HCT116 (cell line): ENCODE data around the gene PLEKHA5. TPM values are rescaled to one million over a fixed set of nuclear protein-coding genes. Genes with fewer than 3 reads are reported as not detected.

Experiments used
- ATAC-seq: fragments of 200-7000 bp; cut with Tn5 transposase; 2 replicates; pipeline ENCODE4 v1.9.1; 2020; ENCODE audit warnings: mild to moderate bottlenecking, moderate library complexity
- BruUV-seq: library from RNA; stranded (reverse); fragments of 400-500 nt; replicated peaks from 2 replicates; lab custom pipeline; 2021; lab: Mats Ljungman, UMichigan
- CTCF ChIA-PET: fragments of 300-600 bp; sonication (Branson Sonifier 250); formaldehyde crosslinking; loops from one replicate; lab custom pipeline; 2021; ENCODE audit warnings: antibody characterized with exemption; lab: Charles Lee
- POLR2A ChIA-PET: fragments of 300-600, 350-600 bp; sonication (Branson Sonifier 250); formaldehyde crosslinking; loops from one replicate; lab custom pipeline; 2021; ENCODE audit warnings: antibody characterized with exemption; lab: Charles Lee
- RAD21 ChIA-PET, 2 experiments: fragments of 300-600 bp; sonication (Branson Sonifier 250); formaldehyde crosslinking; loops; one replicate each; lab custom pipeline; 2023; ENCODE audit warnings: low total read pairs in 2 of 2; ENCODE audit not compliant: uncharacterized antibody in 2 of 2, unreplicated experiment in 2 of 2, low non-redundant PET in 1 of 2; lab: Charles Lee
- DNase-seq: peaks from one replicate; pipeline ENCODE4 v3.0.0-alpha.2; 2010; ENCODE audit warnings: low read depth, low spot score
- H2AFZ ChIP-seq: fragments of 200-600 bp; shearing (Covaris generic), sonication (generic); 2 replicates; pipeline ENCODE4 v1.6.1; 2017; ENCODE audit warnings: low read depth, mixed run types, mixed read lengths, antibody characterized with exemption, low read length; ENCODE audit not compliant: poor library complexity, severe bottlenecking
- H3K27ac ChIP-seq: 2 replicates; pipeline ENCODE4 v1.5.1; 2012; ENCODE audit warnings: low read depth, low read length
- H3K27me3 ChIP-seq: fragments of 200-600 bp; sonication (generic); 2 replicates; pipeline ENCODE4 v1.6.1; 2016; ENCODE audit warnings: mixed run types, low read length, mixed read lengths; ENCODE audit not compliant: insufficient read depth
- H3K36me3 ChIP-seq, 2 experiments: fragments of 200-500 bp in 1 of 2; fragments of 200-600 bp in 1 of 2; sonication (Bioruptor generic) in 1 of 2; sonication (generic) in 1 of 2; 2 replicates each; pipeline versions ENCODE4 v1.5.1 to v1.6.1; 2014 to 2016; ENCODE audit warnings: low read length in 2 of 2, inconsistent platforms in 1 of 2, mixed read lengths in 1 of 2, mixed run types in 1 of 2; ENCODE audit not compliant: insufficient read depth in 2 of 2, control insufficient read depth in 1 of 2
- H3K4me1 ChIP-seq, 2 experiments: fragments of 200-600 bp in 1 of 2; sonication (generic) in 1 of 2; 2 replicates each; pipeline versions ENCODE4 v1.5.1 to v1.6.1; 2012 to 2017; ENCODE audit warnings: low read length in 2 of 2, inconsistent platforms in 1 of 2, mild to moderate bottlenecking in 1 of 2, mixed read lengths in 1 of 2, mixed run types in 1 of 2, moderate library complexity in 1 of 2; ENCODE audit not compliant: insufficient read depth in 2 of 2, control insufficient read depth in 1 of 2
- H3K4me2 ChIP-seq: fragments of 200-600 bp; sonication (generic); 2 replicates; pipeline ENCODE4 v1.6.1; 2017; ENCODE audit warnings: mixed run types, low read length, mixed read lengths
- H3K4me3 ChIP-seq, 2 experiments: fragments of 200-600 bp in 1 of 2; sonication (generic) in 1 of 2; replicated peaks in 1 of 2; 2 replicates each; pipeline ENCODE4 v1.5.1; 2011 to 2016; ENCODE audit warnings: low read length in 2 of 2, control low read depth in 1 of 2, low read depth in 1 of 2, mild to moderate bottlenecking in 1 of 2, mixed read lengths in 1 of 2, mixed run types in 1 of 2
- H3K79me2 ChIP-seq: fragments of 200-600 bp; sonication (generic); 2 replicates; pipeline ENCODE4 v1.6.1; 2017; ENCODE audit warnings: mild to moderate bottlenecking, mixed run types, low read length, moderate library complexity, mixed read lengths; ENCODE audit not compliant: insufficient read depth
- H3K9ac ChIP-seq: fragments of 200-600 bp; sonication (generic); 2 replicates; pipeline ENCODE4 v1.6.1; 2016; ENCODE audit warnings: low read length, mixed read lengths
- H3K9me2 ChIP-seq: fragments of 200-600 bp; sonication (generic), shearing (Covaris generic); 2 replicates; pipeline ENCODE4 v1.6.1; 2017; ENCODE audit warnings: mixed run types, mild to moderate bottlenecking, moderate library complexity; ENCODE audit not compliant: insufficient read depth
- H3K9me3 ChIP-seq, 2 experiments: fragments of 200-500 bp in 1 of 2; fragments of 200-600 bp in 1 of 2; sonication (Bioruptor generic) in 1 of 2; sonication (generic) in 1 of 2; 2 replicates each; pipeline ENCODE4 v1.6.1; 2014 to 2017; ENCODE audit warnings: low read length in 2 of 2, mixed read lengths in 2 of 2, inconsistent platforms in 1 of 2, low read depth in 1 of 2, mild to moderate bottlenecking in 1 of 2, mixed run types in 1 of 2, moderate library complexity in 1 of 2; ENCODE audit not compliant: control insufficient read depth in 1 of 2, insufficient read depth in 1 of 2
- H4K20me1 ChIP-seq: fragments of 200-600 bp; sonication (generic), shearing (Covaris generic); 2 replicates; pipeline ENCODE4 v1.6.1; 2017; ENCODE audit warnings: mixed run types, mild to moderate bottlenecking, moderate library complexity; ENCODE audit not compliant: insufficient read depth
- ATF3 ChIP-seq: IDR thresholded peaks from 2 replicates; pipeline ENCODE4 v1.6.1; 2012
- CBX3 ChIP-seq: IDR thresholded peaks from 2 replicates; pipeline ENCODE4 v1.6.1; 2012; ENCODE audit warnings: low read depth
- CTCF ChIP-seq, 3 experiments: fragments of 200-600 bp in 1 of 3; sonication (generic) in 1 of 3; IDR thresholded peaks in 2 of 3; conservative IDR thresholded peaks in 1 of 3; 2 replicates each; pipeline ENCODE4 v1.5.1; 2012 to 2017; ENCODE audit warnings: low read depth in 2 of 3, low read length in 2 of 3, antibody characterized with exemption in 1 of 3, borderline replicate concordance in 1 of 3, control low read depth in 1 of 3, mild to moderate bottlenecking in 1 of 3, mixed read lengths in 1 of 3, mixed run types in 1 of 3, moderate library complexity in 1 of 3; ENCODE audit not compliant: insufficient read depth in 1 of 3
- EGR1 ChIP-seq: IDR thresholded peaks from 2 replicates; pipeline ENCODE4 v1.6.1; 2012; ENCODE audit warnings: low read depth
- EZH2phosphoT487 ChIP-seq: fragments of 200-600 bp; IDR thresholded peaks from 2 replicates; pipeline ENCODE4 v1.6.1; 2018; ENCODE audit warnings: antibody characterized with exemption, borderline replicate concordance
- JUND ChIP-seq: IDR thresholded peaks from 2 replicates; pipeline ENCODE4 v1.6.1; 2012
- POLR2AphosphoS5 ChIP-seq: IDR thresholded peaks from 2 replicates; pipeline ENCODE4 v1.6.1; 2011; ENCODE audit warnings: mild to moderate bottlenecking, low read depth, low read length, moderate library complexity
- REST ChIP-seq: IDR thresholded peaks from 2 replicates; pipeline ENCODE4 v1.6.1; 2012; ENCODE audit warnings: low read depth
- SP1 ChIP-seq: IDR thresholded peaks from 2 replicates; pipeline ENCODE4 v1.6.1; 2012; ENCODE audit warnings: low read depth
- TCF7L2 ChIP-seq: IDR thresholded peaks from 2 replicates; pipeline ENCODE4 v1.7.0; 2011; ENCODE audit warnings: borderline replicate concordance, inconsistent platforms; ENCODE audit not compliant: insufficient read depth, insufficient read length; ENCODE audit errors: extremely low read depth
- ZBTB33 ChIP-seq: IDR thresholded peaks from 2 replicates; pipeline ENCODE4 v1.6.1; 2011; ENCODE audit warnings: mild to moderate bottlenecking, low read length, moderate library complexity; ENCODE audit not compliant: insufficient replicate concordance; ENCODE audit errors: extremely low read depth
- intact Hi-C: fragments of 100-400 bp; cut with micrococcal nuclease; formaldehyde crosslinking; loops from 2 replicates; pipeline ENCODE4 v1.10.0; 2022
- total RNA-seq: library from RNA; stranded (reverse); gene quantifications from one replicate; pipeline ENCODE4 v1.2.1, GENCODE V29; 2021; ENCODE audit not compliant: unreplicated experiment

Gene PLEKHA5
- total RNA-seq, 1 experiment from 2014 or later: 18.9 TPM

GRCh38 chr12:19239616-19240234, 110.2 kb downstream of the PLEKHA5 start:
- H3K4me3 ChIP-seq: no peak overlapping the region
- H3K9ac ChIP-seq: no peak overlapping the region
- POLR2A ChIA-PET: no interaction called here
- TF ChIP-seq EGR1 (no peak), CTCF (IDR thresholded peaks at IDR 0.05 in 2 of 3, conservative IDR thresholded peaks at IDR 0.05 in 1 of 3; ENCODE audit: borderline replicate concordance in 1 of 3, insufficient read depth in 1 of 3, low read depth in 2 of 3, low read length in 2 of 3) (no peak), ZBTB33 (no peak), JUND (no peak), EZH2phosphoT487 (no peak), POLR2AphosphoS5 (no peak), REST (no peak), CBX3 (no peak), ATF3 (no peak), SP1 (no peak), TCF7L2 (no peak)
- H3K4me2 ChIP-seq: no peak overlapping the region
- intact Hi-C loops: no loop called here
- H3K9me2 ChIP-seq: no peaks in the 10 kb centered on the region
- H3K27ac ChIP-seq: no peak overlapping the region
- H3K9me3 ChIP-seq: no peaks in the 10 kb centered on the region
- BruUV-seq: no TSS peak
- H3K79me2 ChIP-seq: peaks cover 6% of the 10 kb centered on the region; the same call in 1 of the 2 replicates
- no peaks in the 10 kb centered on the region for H3K36me3 ChIP-seq
- H2AFZ ChIP-seq: no peak overlapping the region
- DNase-seq (no peak), ATAC-seq (no peak)
- CTCF ChIA-PET: no interaction called here
- no peaks in the 10 kb centered on the region for H3K27me3 ChIP-seq
- RAD21 ChIA-PET: no interaction called here
- H4K20me1 ChIP-seq: peaks cover 4% of the 10 kb centered on the region; the same call in 1 of the 2 replicates
- H3K4me1 ChIP-seq: no peaks in the 10 kb centered on the region
